ENCODE results near the gene NSUN2. TPM values are rescaled to one million over a fixed set of nuclear protein-coding genes. Genes with fewer than 3 reads are reported as not detected.
"Not testable (repeated sequence)": the region's sequence is repeated elsewhere in the genome, so short reads cannot be mapped to it uniquely, and the experiment has no call there.

Gene NSUN2
- total RNA-seq, 2 experiments from 2014 or later: 48.3 to 50.8 TPM

GRCh38 chr5:6573651-6574101 is 59.2 kb downstream of the NSUN2 start:
- no peaks in the 10 kb centered on the region for H3K4me1 Mint-ChIP-seq (ENCODE audit: low read depth)
- POLR2A ChIA-PET: no interaction called here
- TF ChIP-seq CTCF (IDR thresholded peaks at IDR 0.05): no peak
- H3K27me3 ChIP-seq (ENCODE audit: control insufficient read depth in 1 of 2, insufficient read depth in 2 of 2, low read length in 2 of 2): peaks cover 5 to 9% of the 10 kb centered on the region in 2 experiments
- no peak for ATAC-seq (ENCODE audit: poor library complexity)
- no peak for DNase-seq
- intact Hi-C loops (cut with DNase I, micrococcal nuclease): loop anchor here in 1 of 2 experiments (5.0 kb wide), 1 partner anchor 1071 kb away; no protein-coding TSS in a partner anchor
- no peaks in the 10 kb centered on the region for H3K9me3 Mint-ChIP-seq
- H3K27ac ChIP-seq (ENCODE audit: low read depth in 1 of 2, low read length in 2 of 2): no peak overlapping the region
- no peak overlapping the region for H3K27ac Mint-ChIP-seq
- H3K27me3 Mint-ChIP-seq: peaks cover 44% of the 10 kb centered on the region
- CTCF ChIA-PET: no interaction called here
- H3K36me3 Mint-ChIP-seq (ENCODE audit: low read depth): no peaks in the 10 kb centered on the region
- H3K4me3 ChIP-seq (ENCODE audit: low read length): no peak overlapping the region
- no peaks in the 10 kb centered on the region for H3K36me3 ChIP-seq (ENCODE audit: insufficient read depth, low read length)
- H3K9me3 ChIP-seq (ENCODE audit: control insufficient read depth in 1 of 2, insufficient read depth in 1 of 2, low read length in 2 of 2): no peaks in the 10 kb centered on the region
- no peaks in the 10 kb centered on the region for H3K4me1 ChIP-seq (ENCODE audit: insufficient read depth, low read length)
- H3K4me3 Mint-ChIP-seq: no peak overlapping the region

- Histone ChIP-seq H3K4me1 (ENCODE audit: insufficient read depth, low read length) (no peaks in the 10 kb centered on the region), H3K4me3 (ENCODE audit: low read length) (no peak overlapping the region), H3K27ac (ENCODE audit: low read depth in 1 of 2, low read length in 2 of 2) (no peak overlapping the region), H3K27me3 (ENCODE audit: control insufficient read depth in 1 of 2, insufficient read depth in 2 of 2, low read length in 2 of 2) (peaks cover 7 to 9% of the 10 kb centered on the region in 2 experiments), H3K9me3 (ENCODE audit: control insufficient read depth in 1 of 2, insufficient read depth in 1 of 2, low read length in 2 of 2) (no peaks in the 10 kb centered on the region), H3K36me3 (ENCODE audit: insufficient read depth, low read length) (no peaks in the 10 kb centered on the region)
- no peaks in the 10 kb centered on the region for H3K4me1 Mint-ChIP-seq (ENCODE audit: low read depth)
- intact Hi-C loops (cut with DNase I, micrococcal nuclease): loop anchor here in 1 of 2 experiments (5.0 kb wide), 1 partner anchor 1071 kb away; no protein-coding TSS in a partner anchor
- no peak overlapping the region for H3K27ac Mint-ChIP-seq
- ChIA-PET CTCF (no interaction called here), POLR2A (no interaction called here)
- H3K36me3 Mint-ChIP-seq (ENCODE audit: low read depth): no peaks in the 10 kb centered on the region
- H3K4me3 Mint-ChIP-seq: no peak overlapping the region
- no peaks in the 10 kb centered on the region for H3K9me3 Mint-ChIP-seq
- peaks cover 47% of the 10 kb centered on the region for H3K27me3 Mint-ChIP-seq
- DNase-seq: no peak
- no peak for TF ChIP-seq CTCF (IDR thresholded peaks at IDR 0.05)
- ATAC-seq (ENCODE audit: poor library complexity): no peak
Observed at GRCh38 chr5:6572825-6573380, 59.9 kb downstream of the NSUN2 start.

- Mint-ChIP-seq H3K4me3 (no peak overlapping the region), H3K27ac (no peak overlapping the region), H3K36me3 (ENCODE audit: low read depth) (no peaks in the 10 kb centered on the region), H3K4me1 (ENCODE audit: low read depth) (no peaks in the 10 kb centered on the region), H3K9me3 (no peaks in the 10 kb centered on the region), H3K27me3 (peaks cover 50% of the 10 kb centered on the region)
- Histone ChIP-seq H3K4me1 (ENCODE audit: insufficient read depth, low read length) (no peaks in the 10 kb centered on the region), H3K4me3 (ENCODE audit: low read length) (no peak overlapping the region), H3K27me3 (ENCODE audit: control insufficient read depth in 1 of 2, insufficient read depth in 2 of 2, low read length in 2 of 2) (peaks cover 9% of the 10 kb centered on the region in 2 experiments), H3K36me3 (ENCODE audit: insufficient read depth, low read length) (no peaks in the 10 kb centered on the region), H3K9me3 (ENCODE audit: control insufficient read depth in 1 of 2, insufficient read depth in 1 of 2, low read length in 2 of 2) (no peaks in the 10 kb centered on the region), H3K27ac (ENCODE audit: low read depth in 1 of 2, low read length in 2 of 2) (no peak overlapping the region)
- CTCF ChIA-PET: no interaction called here
- TF ChIP-seq CTCF (IDR thresholded peaks at IDR 0.05): no peak
- ATAC-seq (ENCODE audit: poor library complexity) (no peak), DNase-seq (no peak)
- POLR2A ChIA-PET: no interaction called here
- intact Hi-C loops (cut with DNase I, micrococcal nuclease): loop anchor here in 1 of 2 experiments (5.0 kb wide), 1 partner anchor 1070 kb away; no protein-coding TSS in a partner anchor
Observed at GRCh38 chr5:6572086-6572824, 60.6 kb downstream of the NSUN2 start.

- H3K4me1 ChIP-seq (ENCODE audit: insufficient read depth, low read length); CTCF ChIA-PET; DNase-seq; H3K27ac ChIP-seq (ENCODE audit: low read depth in 1 of 2, low read length in 2 of 2); H3K27ac Mint-ChIP-seq; H3K36me3 ChIP-seq (ENCODE audit: insufficient read depth, low read length); ATAC-seq (ENCODE audit: poor library complexity); H3K4me3 ChIP-seq (ENCODE audit: low read length); H3K4me1 Mint-ChIP-seq (ENCODE audit: low read depth); H3K4me3 Mint-ChIP-seq; H3K36me3 Mint-ChIP-seq (ENCODE audit: low read depth); POLR2A ChIA-PET; H3K9me3 ChIP-seq (ENCODE audit: control insufficient read depth in 1 of 2, insufficient read depth in 1 of 2, low read length in 2 of 2); H3K9me3 Mint-ChIP-seq: not testable (repeated sequence)
- H3K27me3 ChIP-seq (ENCODE audit: control insufficient read depth in 1 of 2, insufficient read depth in 2 of 2, low read length in 2 of 2): peaks cover 14% of the 10 kb centered on the region in 2 experiments
- intact Hi-C loops (cut with DNase I, micrococcal nuclease): loop anchor here in 1 of 2 experiments (5.0 kb wide), 1 partner anchor 1069 kb away; no protein-coding TSS in a partner anchor
- H3K27me3 Mint-ChIP-seq: peaks cover 53% of the 10 kb centered on the region
Observed at GRCh38 chr5:6571607-6572006, 61.2 kb downstream of the NSUN2 start.

Measured in CD4-positive, alpha-beta T cell (primary cell).